Stimulated activated CD8-positive, alpha-beta memory T cell treated with anti-CD3 and anti-CD28 coated beads, Interleukin-15, amount 100 ng/mL, for 1 hour (primary cell): Measurements from ENCODE around the gene TOP2B.

Experiments used
- DNase-seq: peaks from one replicate; pipeline ENCODE4 v3.0.0-alpha.2; 2020; ENCODE audit warnings: low read depth

Gene TOP2B, protein sequence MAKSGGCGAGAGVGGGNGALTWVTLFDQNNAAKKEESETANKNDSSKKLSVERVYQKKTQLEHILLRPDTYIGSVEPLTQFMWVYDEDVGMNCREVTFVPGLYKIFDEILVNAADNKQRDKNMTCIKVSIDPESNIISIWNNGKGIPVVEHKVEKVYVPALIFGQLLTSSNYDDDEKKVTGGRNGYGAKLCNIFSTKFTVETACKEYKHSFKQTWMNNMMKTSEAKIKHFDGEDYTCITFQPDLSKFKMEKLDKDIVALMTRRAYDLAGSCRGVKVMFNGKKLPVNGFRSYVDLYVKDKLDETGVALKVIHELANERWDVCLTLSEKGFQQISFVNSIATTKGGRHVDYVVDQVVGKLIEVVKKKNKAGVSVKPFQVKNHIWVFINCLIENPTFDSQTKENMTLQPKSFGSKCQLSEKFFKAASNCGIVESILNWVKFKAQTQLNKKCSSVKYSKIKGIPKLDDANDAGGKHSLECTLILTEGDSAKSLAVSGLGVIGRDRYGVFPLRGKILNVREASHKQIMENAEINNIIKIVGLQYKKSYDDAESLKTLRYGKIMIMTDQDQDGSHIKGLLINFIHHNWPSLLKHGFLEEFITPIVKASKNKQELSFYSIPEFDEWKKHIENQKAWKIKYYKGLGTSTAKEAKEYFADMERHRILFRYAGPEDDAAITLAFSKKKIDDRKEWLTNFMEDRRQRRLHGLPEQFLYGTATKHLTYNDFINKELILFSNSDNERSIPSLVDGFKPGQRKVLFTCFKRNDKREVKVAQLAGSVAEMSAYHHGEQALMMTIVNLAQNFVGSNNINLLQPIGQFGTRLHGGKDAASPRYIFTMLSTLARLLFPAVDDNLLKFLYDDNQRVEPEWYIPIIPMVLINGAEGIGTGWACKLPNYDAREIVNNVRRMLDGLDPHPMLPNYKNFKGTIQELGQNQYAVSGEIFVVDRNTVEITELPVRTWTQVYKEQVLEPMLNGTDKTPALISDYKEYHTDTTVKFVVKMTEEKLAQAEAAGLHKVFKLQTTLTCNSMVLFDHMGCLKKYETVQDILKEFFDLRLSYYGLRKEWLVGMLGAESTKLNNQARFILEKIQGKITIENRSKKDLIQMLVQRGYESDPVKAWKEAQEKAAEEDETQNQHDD (N-terminal part only)

GRCh38 chr3:25664812-25665314, at the start of gene TOP2B:
Gene TOP2B (minus strand): TSS chr3:25664907. CDS start chr3:25664297, 610 bp downstream.
- DNase-seq: peak; percentile 91

DNA sequence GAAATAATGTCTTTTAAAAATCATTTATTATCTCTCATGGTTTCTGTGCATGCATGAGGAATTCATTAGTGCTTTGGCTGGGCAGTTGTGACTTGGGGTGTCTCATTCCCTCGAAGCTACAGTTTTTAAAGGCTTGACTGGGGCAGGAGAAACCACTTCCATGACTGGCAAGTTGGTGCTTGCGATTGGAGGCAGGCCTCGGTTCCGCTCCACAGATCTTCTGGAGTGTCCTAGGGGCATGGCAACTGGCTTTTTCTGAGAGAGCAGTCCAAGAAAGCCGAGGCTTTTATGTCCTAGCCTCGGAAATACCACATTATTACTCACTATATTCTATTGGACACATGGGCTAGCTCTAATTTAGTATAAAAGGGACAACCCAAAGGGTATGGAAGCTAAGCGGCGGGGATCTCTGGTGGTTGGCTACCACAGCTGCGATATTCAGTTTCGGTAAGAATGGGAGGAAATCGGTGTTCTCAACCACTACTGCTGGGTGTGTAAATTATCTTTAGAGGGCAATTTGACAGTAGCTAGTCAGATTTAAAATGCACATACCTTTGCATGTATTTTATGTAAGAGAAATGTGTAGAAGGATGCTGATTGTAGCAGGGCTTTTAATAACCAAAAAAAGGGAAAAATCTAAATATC, 48.8 kb upstream of the TOP2B start:
- DNase-seq: no peak

GRCh38 chr3:25711090-25711489, 46.4 kb upstream of the TOP2B start:
- no peak for DNase-seq

DNA sequence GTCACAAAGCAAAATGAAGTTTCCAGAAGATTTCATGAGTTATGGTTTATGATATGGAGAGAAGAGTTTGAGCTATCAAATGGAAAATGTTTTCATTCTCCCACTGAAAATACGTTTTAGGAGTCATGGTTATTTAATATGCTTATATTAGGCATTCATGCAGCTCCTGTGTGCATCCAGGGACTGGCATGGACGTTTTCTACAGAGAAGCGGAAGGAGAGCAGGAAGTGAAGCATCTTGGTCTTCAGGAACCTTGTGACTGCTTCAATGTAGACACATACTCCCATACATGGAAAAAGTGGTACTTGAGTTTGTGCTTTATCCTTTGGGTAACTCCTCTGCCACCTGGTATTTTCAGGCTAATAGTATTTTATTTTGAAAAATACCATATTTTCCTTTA, 43.3 kb upstream of the TOP2B start:
- DNase-seq: no peak

DNA sequence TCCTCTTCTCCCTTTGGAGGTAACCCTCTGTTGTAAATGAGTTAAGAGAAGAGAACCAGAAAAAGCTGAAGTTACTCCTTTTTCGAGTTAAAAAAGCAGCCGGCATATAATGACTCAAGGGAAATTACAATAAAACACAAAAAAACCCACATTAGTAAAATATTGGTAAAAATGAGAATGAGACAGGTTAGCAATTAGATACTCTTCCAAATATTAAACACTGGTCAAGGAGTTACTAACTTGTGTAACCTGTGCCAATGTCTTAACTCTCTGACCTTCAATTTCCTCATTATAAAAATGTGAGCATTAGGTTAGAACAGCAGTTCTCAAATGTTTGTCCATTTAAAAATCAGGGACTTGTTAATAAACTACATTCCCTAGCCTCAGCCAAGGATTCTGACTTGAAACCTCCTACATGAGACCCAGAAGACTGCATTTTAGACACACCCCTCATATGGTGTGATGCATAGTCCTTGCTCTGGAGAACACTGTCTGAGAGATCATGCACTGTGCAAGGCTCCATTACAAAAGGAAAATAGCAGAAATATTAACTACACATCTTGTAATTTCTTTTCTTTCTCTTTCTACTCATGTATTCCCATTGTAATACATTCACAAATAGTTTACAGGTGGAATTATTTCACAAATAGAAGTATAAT, 42.7 kb upstream of the TOP2B start:
- DNase-seq: no peak

GRCh38 chr3:25706213-25706612, 41.5 kb upstream of the TOP2B start:
- DNase-seq: no peak

- no peak for DNase-seq
Measured at GRCh38 chr3:25697553-25697952, 32.8 kb upstream of the TOP2B start.

- no peak for DNase-seq
Measured at GRCh38 chr3:25695731-25696420, 31.2 kb upstream of the TOP2B start.

GRCh38 chr3:25693238-25693637, 28.5 kb upstream of the TOP2B start:
- no peak for DNase-seq

GRCh38 chr3:25692341-25692740, 27.6 kb upstream of the TOP2B start:
- DNase-seq: no peak

DNA sequence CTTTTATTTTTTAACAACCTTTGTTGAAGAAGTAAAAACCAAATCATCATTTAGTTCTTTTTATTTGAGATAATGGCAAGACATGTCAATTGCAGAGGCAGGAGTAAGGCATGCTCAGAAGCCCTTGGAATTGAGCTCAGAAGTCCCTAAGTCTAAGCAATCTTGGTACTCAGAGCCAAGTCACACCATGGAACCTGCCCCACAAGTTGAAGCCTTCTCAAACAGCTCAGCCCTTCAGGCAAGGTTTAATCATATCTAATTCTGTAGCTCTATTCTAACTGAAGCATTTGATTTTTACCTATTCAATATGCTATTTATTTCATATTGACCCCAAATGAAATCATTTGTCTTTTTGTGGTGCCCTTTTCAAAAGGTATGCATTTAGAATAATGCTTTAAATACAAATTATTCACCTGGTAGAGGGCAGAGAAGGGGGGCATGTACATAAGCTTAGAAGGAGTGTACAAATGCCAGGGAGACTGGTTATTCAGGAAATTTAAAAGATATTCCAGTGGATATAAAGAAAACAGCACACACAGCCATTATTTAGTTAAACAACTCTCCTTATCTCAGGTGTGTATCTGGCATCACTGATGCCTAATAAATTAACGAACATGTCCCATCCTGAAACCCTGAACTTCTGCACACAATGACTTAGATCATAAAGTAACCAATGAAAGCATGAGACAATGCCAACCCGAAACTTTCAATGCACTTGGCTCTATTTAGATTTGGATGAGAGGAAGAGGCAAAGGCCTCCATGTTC, 26.2 kb upstream of the TOP2B start:
- no peak for DNase-seq

GRCh38 chr3:25689226-25689625, 24.5 kb upstream of the TOP2B start:
- DNase-seq: no peak

DNA sequence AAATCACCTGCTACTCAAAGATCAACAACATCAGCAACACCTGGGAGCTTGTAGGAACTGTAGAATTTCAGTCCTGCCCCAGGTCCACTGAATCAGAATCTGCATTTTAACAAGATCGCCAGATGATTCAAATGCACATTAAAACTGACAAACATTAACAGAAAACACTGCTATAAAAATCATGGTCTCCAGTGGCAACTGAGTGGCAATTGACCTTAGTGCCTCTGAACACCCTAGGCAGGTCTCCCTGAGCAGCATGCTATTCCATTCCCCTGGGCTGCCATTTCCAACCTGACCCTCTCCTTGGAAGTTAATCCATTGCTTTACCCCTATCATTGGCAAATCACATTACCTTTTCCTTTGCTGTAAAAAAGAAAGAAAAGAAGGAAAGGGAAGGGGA, 23.0 kb upstream of the TOP2B start:
- no peak for DNase-seq

DNA sequence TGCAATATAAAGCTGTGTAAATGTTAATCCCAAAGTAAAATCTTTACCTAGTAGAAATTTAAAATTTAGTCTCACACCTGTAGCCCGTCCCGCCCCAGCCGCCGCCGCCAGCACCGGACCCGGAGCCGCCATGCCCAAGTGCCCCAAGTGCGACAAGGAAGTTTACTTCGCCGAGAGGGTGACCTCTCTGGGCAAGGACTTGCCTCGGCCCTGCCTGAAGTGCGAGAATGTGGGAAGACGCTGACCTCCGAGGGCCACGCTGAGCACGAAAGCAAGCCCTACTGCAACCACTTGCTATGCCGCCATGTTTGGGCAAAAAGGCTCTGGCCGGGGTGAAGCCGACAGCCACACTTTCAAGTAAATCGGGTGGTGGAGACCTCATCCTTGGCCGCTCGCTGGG, 22.1 kb upstream of the TOP2B start:
- DNase-seq: no peak

DNA sequence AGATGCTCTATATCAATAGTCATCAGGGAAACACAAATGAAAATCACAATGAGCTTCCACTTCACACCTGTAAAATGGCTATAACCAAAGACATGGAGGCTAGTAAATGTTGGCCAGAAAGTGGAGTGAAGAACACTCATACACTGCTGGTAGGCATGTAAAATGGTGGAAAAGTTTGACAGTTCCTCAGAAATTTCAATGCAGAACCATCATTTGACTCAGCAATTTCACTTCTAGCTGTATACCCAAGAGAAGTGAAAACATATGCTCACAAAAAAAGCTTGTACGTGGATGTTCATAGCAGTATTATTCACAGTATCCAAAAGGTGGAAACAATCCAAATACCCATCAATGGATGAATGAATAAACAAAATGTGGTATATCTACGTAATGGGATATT, 19.2 kb upstream of the TOP2B start:
- no peak for DNase-seq

GRCh38 chr3:25683410-25683809, 18.7 kb upstream of the TOP2B start:
- no peak for DNase-seq

DNA sequence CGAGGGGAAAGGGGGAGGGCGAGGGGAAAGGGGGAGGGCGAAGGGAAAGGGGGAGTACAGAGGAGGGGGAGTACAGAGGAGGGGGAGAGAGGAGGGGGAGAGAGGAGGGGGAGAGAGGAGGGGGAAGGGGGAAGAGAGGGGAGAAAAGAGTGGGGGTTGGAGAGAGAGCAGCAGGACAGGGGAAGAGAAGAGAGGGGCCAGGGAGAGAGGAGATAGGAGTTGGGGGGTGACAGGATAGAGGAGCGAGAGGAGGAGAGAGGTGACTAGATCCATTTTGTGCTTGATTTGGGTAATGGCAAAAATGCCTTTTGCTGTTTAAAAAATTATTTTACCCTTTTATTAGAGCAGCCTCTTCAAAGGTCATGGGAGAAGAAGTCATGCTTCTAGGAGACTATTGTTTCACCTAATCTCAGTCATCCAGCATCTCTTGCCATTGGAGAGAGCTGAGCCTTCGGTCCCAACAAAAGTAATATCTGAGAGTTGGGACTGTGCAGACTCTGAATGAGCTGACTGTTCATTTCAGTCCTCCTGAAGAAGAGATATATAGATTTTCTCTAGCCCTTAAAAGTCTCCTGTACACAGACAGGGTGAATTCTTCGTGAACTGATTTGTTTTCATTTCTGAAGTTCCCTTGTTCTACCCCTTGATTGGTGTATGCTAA, 15.1 kb upstream of the TOP2B start:
- no peak for DNase-seq

DNA sequence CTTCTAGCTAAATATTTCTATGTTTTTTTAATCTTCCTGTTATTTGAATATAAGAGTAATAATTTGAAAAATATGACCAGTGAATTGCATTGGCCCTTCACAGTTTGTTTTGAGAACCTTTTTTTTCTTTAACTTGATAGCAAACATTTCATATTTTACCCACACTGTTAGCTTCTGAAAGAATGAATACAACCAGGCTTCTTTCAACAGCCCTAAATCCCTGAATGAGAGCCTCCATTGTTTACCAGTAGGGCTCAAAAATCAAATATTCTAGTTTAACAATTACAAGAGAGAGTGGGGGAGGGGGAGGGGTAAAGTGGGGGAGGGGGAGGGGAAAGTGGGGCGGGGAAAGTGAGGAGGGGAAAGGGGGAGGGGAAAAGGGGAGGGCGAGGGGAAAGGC, 14.5 kb upstream of the TOP2B start:
- no peak for DNase-seq

- DNase-seq: no peak
Measured at GRCh38 chr3:25678581-25678980, 13.9 kb upstream of the TOP2B start.

GRCh38 chr3:25677121-25677520, 12.4 kb upstream of the TOP2B start:
- DNase-seq: no peak
